DND-41 (cell line): ENCODE data around the gene TOM1.

ENCODE experiments used
- CTCF ChIP-seq: IDR thresholded peaks from 2 replicates; pipeline ENCODE4 v1.5.1; 2012; ENCODE audit warnings: borderline replicate concordance, low read length, moderate library complexity, mild to moderate bottlenecking; ENCODE audit not compliant: poor library complexity, severe bottlenecking; ENCODE audit errors: extremely low read depth
- EZH2 ChIP-seq: IDR thresholded peaks from 3 replicates; pipeline ENCODE4 v1.6.1; 2012; ENCODE audit warnings: borderline replicate concordance, low read depth, mild to moderate bottlenecking, moderate library complexity, low read length, inconsistent platforms; ENCODE audit not compliant: severe bottlenecking

GRCh38 chr22:35346596-35347220 lies 47.0 kb downstream of the TOM1 start:
- TF ChIP-seq CTCF (no peak), EZH2 (no peak)
